Suppressor macrophage treated with lipopolysaccharide for 4 hours (primary cell): ENCODE measurements around the gene PLCB4.
A peak's percentile ranks its signal among the peaks of the same experiment; 100 is the strongest.
"Not testable (repeated sequence)": the region's sequence is repeated elsewhere in the genome, so short reads cannot be mapped to it uniquely, and the experiment has no call there.

Experiments used
- DNase-seq: peaks from one replicate; pipeline ENCODE4 v3.0.0-alpha.2; 2020

PLCB4 gene

GRCh38 chr20:9145142-9145541 lies 76.3 kb downstream of the PLCB4 start:
- no peak for DNase-seq

- DNase-seq, result no peak
Measured at GRCh38 chr20:9146649-9147048, 77.8 kb downstream of the PLCB4 start.

GRCh38 chr20:9147547-9148024 lies 78.7 kb downstream of the PLCB4 start:
- peak; percentile 7 for DNase-seq

- no peak for DNase-seq
Measured at GRCh38 chr20:9148291-9148690, 79.4 kb downstream of the PLCB4 start.

- DNase-seq, result no peak
Measured at GRCh38 chr20:9149087-9149486, 80.2 kb downstream of the PLCB4 start.

- no peak for DNase-seq
Measured at GRCh38 chr20:9149796-9150195, 80.9 kb downstream of the PLCB4 start.

- no peak for DNase-seq
Measured at GRCh38 chr20:9150679-9151078, 81.8 kb downstream of the PLCB4 start.

- DNase-seq, result not testable (repeated sequence)
Measured at GRCh38 chr20:9152139-9152538, 83.3 kb downstream of the PLCB4 start.

- DNase-seq, result no peak
Measured at GRCh38 chr20:9154464-9155024, 85.7 kb downstream of the PLCB4 start.

- peak; percentile 30 for DNase-seq
Measured at GRCh38 chr20:9156529-9157280, 87.8 kb downstream of the PLCB4 start.

- no peak for DNase-seq
Measured at GRCh38 chr20:9160331-9160730, 91.4 kb downstream of the PLCB4 start.

GRCh38 chr20:9160757-9161156 lies 91.9 kb downstream of the PLCB4 start:
- no peak for DNase-seq

GRCh38 chr20:9161311-9161710 lies 92.4 kb downstream of the PLCB4 start:
- DNase-seq, result no peak

GRCh38 chr20:9163251-9163650 lies 94.4 kb downstream of the PLCB4 start:
- DNase-seq, result peak; percentile 9

- DNase-seq, result no peak
Measured at GRCh38 chr20:9163995-9164394, 95.1 kb downstream of the PLCB4 start.

GRCh38 chr20:9165261-9165660 lies 96.4 kb downstream of the PLCB4 start:
- no peak for DNase-seq

- DNase-seq, result no peak
Measured at GRCh38 chr20:9166153-9166780, 97.4 kb downstream of the PLCB4 start.

- no peak for DNase-seq
Measured at GRCh38 chr20:9169409-9169808, 100.5 kb downstream of the PLCB4 start.

GRCh38 chr20:9172851-9173250 lies 104.0 kb downstream of the PLCB4 start:
- DNase-seq, result no peak

- no peak for DNase-seq
Measured at GRCh38 chr20:9177278-9177677, 108.4 kb downstream of the PLCB4 start.

GRCh38 chr20:9179193-9179802 lies 110.4 kb downstream of the PLCB4 start:
- no peak for DNase-seq

- no peak for DNase-seq
Measured at GRCh38 chr20:9179867-9180266, 111.0 kb downstream of the PLCB4 start.

GRCh38 chr20:9180481-9181257 lies 111.8 kb downstream of the PLCB4 start:
- DNase-seq, result no peak
